ENCODE measurements around the gene ALG11. TPM values are rescaled to one million over a fixed set of nuclear protein-coding genes. Genes with fewer than 3 reads are reported as not detected.

The ALG11 gene
- total and polyA plus RNA-seq, 2 experiments from 2014 or later, result 36.9 to 40.1 TPM

GRCh38 chr13:52003541-52003940 lies 8.7 kb upstream of the ALG11 start:
- Histone ChIP-seq H3K36me3 (ENCODE audit: insufficient read depth) (no peaks in the 10 kb centered on the region), H3F3A (replicated peaks; ENCODE audit: low read depth) (no peaks in the 10 kb centered on the region), H3K4me3 (no peak overlapping the region), H4K20me1 (replicated peaks; ENCODE audit: insufficient read depth) (no peaks in the 10 kb centered on the region), H3K9me2 (ENCODE audit: insufficient read depth) (no peaks in the 10 kb centered on the region), H3K4me1 (ENCODE audit: insufficient read depth) (peaks cover 16% of the 10 kb centered on the region), H3K27ac (ENCODE audit: low read depth) (no peak overlapping the region), H3K27me3 (ENCODE audit: insufficient read depth) (0 out of 2 replicates have a peak, but pooled peaks cover under 1% of the 10 kb centered on the region), H3K79me2 (replicated peaks; ENCODE audit: insufficient read depth) (no peaks in the 10 kb centered on the region; the same call in 1 of the 2 replicates), H3K4me2 (no peak overlapping the region), H2AFZ (no peak overlapping the region)
- DNase-seq (ENCODE audit: low spot score) (peak; percentile 48), ATAC-seq (peak; percentile 46)
- Mint-ChIP-seq H3K27ac (no peak overlapping the region), H3K36me3 (ENCODE audit: low read depth) (peaks cover 8% of the 10 kb centered on the region), H3K27me3 (ENCODE audit: insufficient read depth, low read depth, poor library complexity) (peaks cover 17% of the 10 kb centered on the region), H3K4me1 (peaks cover 32% of the 10 kb centered on the region), H3K9me3 (peaks cover 4% of the 10 kb centered on the region; the same call in 2 of the 3 replicates), H3K4me3 (no peak overlapping the region)
- TF ChIP-seq ZNF331 (CRISPR knock-in tag; IDR thresholded peaks at IDR 0.05; ENCODE audit: low read depth), result no peak
- TF ChIP-seq EZH2phosphoT487 (IDR thresholded peaks at IDR 0.05; ENCODE audit: unreplicated experiment), result no peak
- no peak for TF ChIP-seq STAT1 (IDR thresholded peaks at IDR 0.05; ENCODE audit: unreplicated experiment)
- TF ChIP-seq CTCF (conservative IDR thresholded peaks at IDR 0.05; ENCODE audit: low read depth in 2 of 2), result peak in 1 of 2 experiments; percentile 36; a peak in 3 of 4 replicates
- no peak for TF ChIP-seq CREB1 (CRISPR knock-in tag; IDR thresholded peaks at IDR 0.05; ENCODE audit: low read depth)

- no peak for DNase-seq (ENCODE audit: low spot score)
- H3K79me2 ChIP-seq (replicated peaks; ENCODE audit: insufficient read depth), result peaks cover 1% of the 10 kb centered on the region
- H3K36me3 ChIP-seq (ENCODE audit: insufficient read depth), result no peaks in the 10 kb centered on the region
- no peak overlapping the region for H3K4me3 Mint-ChIP-seq
- 0 out of 2 replicates have a peak, but pooled peaks cover 1% of the 10 kb centered on the region for H4K20me1 ChIP-seq (replicated peaks; ENCODE audit: insufficient read depth)
- H3K4me1 ChIP-seq (ENCODE audit: insufficient read depth), result peaks cover 5% of the 10 kb centered on the region
- H3K4me3 ChIP-seq, result no peak overlapping the region
- peaks cover 15% of the 10 kb centered on the region for H3K27me3 Mint-ChIP-seq (ENCODE audit: insufficient read depth, low read depth, poor library complexity)
- no peak overlapping the region for H3K27ac Mint-ChIP-seq
- H3K27ac ChIP-seq (ENCODE audit: low read depth), result no peak overlapping the region
- H3K9me2 ChIP-seq (ENCODE audit: insufficient read depth), result no peaks in the 10 kb centered on the region
- H3K4me1 Mint-ChIP-seq, result peaks cover 21% of the 10 kb centered on the region
- H3K27me3 ChIP-seq (ENCODE audit: insufficient read depth), result peaks cover 11% of the 10 kb centered on the region
- H3K9me3 Mint-ChIP-seq, result peaks cover 4% of the 10 kb centered on the region; the same call in 2 of the 3 replicates
- H3K36me3 Mint-ChIP-seq (ENCODE audit: low read depth), result peaks cover 8% of the 10 kb centered on the region
- H2AFZ ChIP-seq, result no peak overlapping the region
- no peak for ATAC-seq
- no peak overlapping the region for H3K4me2 ChIP-seq
- H3F3A ChIP-seq (replicated peaks; ENCODE audit: low read depth), result no peaks in the 10 kb centered on the region
- TF ChIP-seq NANOG (IDR thresholded peaks at IDR 0.05; ENCODE audit: borderline replicate concordance) (no peak), EZH2phosphoT487 (IDR thresholded peaks at IDR 0.05; ENCODE audit: unreplicated experiment) (no peak), REST (IDR thresholded peaks at IDR 0.05; ENCODE audit: unreplicated experiment) (no peak)
- TF ChIP-seq, protein P1, sequence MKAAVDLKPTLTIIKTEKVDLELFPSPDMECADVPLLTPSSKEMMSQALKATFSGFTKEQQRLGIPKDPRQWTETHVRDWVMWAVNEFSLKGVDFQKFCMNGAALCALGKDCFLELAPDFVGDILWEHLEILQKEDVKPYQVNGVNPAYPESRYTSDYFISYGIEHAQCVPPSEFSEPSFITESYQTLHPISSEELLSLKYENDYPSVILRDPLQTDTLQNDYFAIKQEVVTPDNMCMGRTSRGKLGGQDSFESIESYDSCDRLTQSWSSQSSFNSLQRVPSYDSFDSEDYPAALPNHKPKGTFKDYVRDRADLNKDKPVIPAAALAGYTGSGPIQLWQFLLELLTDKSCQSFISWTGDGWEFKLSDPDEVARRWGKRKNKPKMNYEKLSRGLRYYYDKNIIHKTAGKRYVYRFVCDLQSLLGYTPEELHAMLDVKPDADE (IDR thresholded peaks at IDR 0.05), result no peak
These were observed 7.6 kb upstream of the ALG11 start for GRCh38 chr13:52004511-52005170.
